Measurements from ENCODE around the gene CFD. TPM values are rescaled to one million over a fixed set of nuclear protein-coding genes. Genes with fewer than 3 reads are reported as not detected.

The CFD gene
- total RNA-seq, 6 experiments from 2014 or later = 3.5 to 9.6 (median 7.8) TPM

- TF ChIP-seq CTCF (IDR thresholded peaks at IDR 0.05) (no peak), POLR2A (IDR thresholded peaks at IDR 0.05) (no peak)
- H3K27me3 ChIP-seq = no peaks in the 10 kb centered on the region
- H3K27ac ChIP-seq = no peak overlapping the region
- no peaks in the 10 kb centered on the region for H3K9me3 ChIP-seq
- intact Hi-C loops (cut with DNase I) = loop anchor here (10.0 kb wide), 2 partner anchors 120 to 140 kb away; no protein-coding TSS in a partner anchor
- no peak for ATAC-seq
- H3K4me1 ChIP-seq = peaks cover 0 to 8% (median 3%) of the 10 kb centered on the region in 4 donors
- 53% methylated on average over 6 of the region's 6 CpGs for WGBS (ENCODE audit: insufficient coverage, low coverage, low lambda C conversion rate, missing lambda C conversion rate)
- H3K36me3 ChIP-seq = no peaks in the 10 kb centered on the region
- no peak overlapping the region for H3K4me3 ChIP-seq
- no peak for DNase-seq
Observed at GRCh38 chr19:854549-854948, 4.9 kb upstream of the CFD start.

- Histone ChIP-seq H3K27ac (no peak overlapping the region), H3K4me1 (peaks cover 0 to 8% (median 3%) of the 10 kb centered on the region in 4 donors), H3K9me3 (no peaks in the 10 kb centered on the region), H3K4me3 (no peak overlapping the region), H3K36me3 (no peaks in the 10 kb centered on the region), H3K27me3 (no peaks in the 10 kb centered on the region)
- no peak for ATAC-seq
- TF ChIP-seq POLR2A (IDR thresholded peaks at IDR 0.05) (no peak), CTCF (IDR thresholded peaks at IDR 0.05) (no peak)
- DNase-seq = no peak
- WGBS (ENCODE audit: insufficient coverage, low coverage, low lambda C conversion rate, missing lambda C conversion rate) = 82% methylated on average over 6 of the region's 12 CpGs
- intact Hi-C loops (cut with DNase I) = loop anchor here (10.0 kb wide), 2 partner anchors 120 to 140 kb away; no protein-coding TSS in a partner anchor
Observed at GRCh38 chr19:855142-855541, 4.3 kb upstream of the CFD start.

- H3K27me3 ChIP-seq = no peaks in the 10 kb centered on the region
- intact Hi-C loops (cut with DNase I) = loop anchor here (10.0 kb wide), 2 partner anchors 119 to 139 kb away; no protein-coding TSS in a partner anchor
- no peaks in the 10 kb centered on the region for H3K36me3 ChIP-seq
- no peaks in the 10 kb centered on the region for H3K9me3 ChIP-seq
- DNase-seq = no peak
- WGBS (ENCODE audit: insufficient coverage, low coverage, low lambda C conversion rate, missing lambda C conversion rate) = 37% methylated on average over 2 of the region's 40 CpGs
- no peak for TF ChIP-seq CTCF (IDR thresholded peaks at IDR 0.05)
- TF ChIP-seq POLR2A (IDR thresholded peaks at IDR 0.05) = no peak
- no peak overlapping the region for H3K27ac ChIP-seq
- ATAC-seq = no peak
- peaks cover 0 to 5% (median 2%) of the 10 kb centered on the region in 4 donors for H3K4me1 ChIP-seq
- no peak overlapping the region for H3K4me3 ChIP-seq
Observed at GRCh38 chr19:855566-856120, 3.8 kb upstream of the CFD start.

- no peaks in the 10 kb centered on the region for H3K9me3 ChIP-seq
- no peak for ATAC-seq
- H3K27ac ChIP-seq = no peak overlapping the region
- intact Hi-C loops (cut with DNase I) = loop anchor here (10.0 kb wide), 2 partner anchors 117 to 137 kb away; no protein-coding TSS in a partner anchor
- 73% methylated on average over 5 of the region's 9 CpGs for WGBS (ENCODE audit: insufficient coverage, low coverage, low lambda C conversion rate, missing lambda C conversion rate)
- DNase-seq = no peak
- H3K4me1 ChIP-seq = no peaks in the 10 kb centered on the region
- no peaks in the 10 kb centered on the region for H3K27me3 ChIP-seq
- H3K36me3 ChIP-seq = no peaks in the 10 kb centered on the region
- TF ChIP-seq CTCF (IDR thresholded peaks at IDR 0.05) (no peak), POLR2A (IDR thresholded peaks at IDR 0.05) (no peak)
- H3K4me3 ChIP-seq = no peak overlapping the region
Observed at GRCh38 chr19:858284-858683, 1.2 kb upstream of the CFD start.
